Left lung (tissue), 10 donors: ENCODE results near the gene ASB13. TPM values are rescaled to one million over a fixed set of nuclear protein-coding genes. Genes with fewer than 3 reads are reported as not detected.

Experiments
- ATAC-seq: fragments of 200-7000 bp; cut with Tn5 transposase; one replicate; pipeline ENCODE4 v1.9.1; 2020; ENCODE audit warnings: moderate library complexity
- DNase-seq, 4 donors: peaks; one replicate each; pipeline ENCODE4 v3.0.0-alpha.2; 2013 to 2020
- H3K27ac ChIP-seq, 2 donors: fragments of 200-600 bp; sonication (generic) in 1 of 2; one replicate each; pipeline versions ENCODE4 v1.5.0 to v1.8.0; 2020 to 2021
- H3K27me3 ChIP-seq, 2 donors: fragments of 200-600 bp; sonication (generic) in 1 of 2; one replicate each; pipeline versions ENCODE4 v1.5.0 to v1.8.0; 2020 to 2021
- H3K36me3 ChIP-seq, 2 donors: fragments of 200-600 bp; sonication (generic) in 1 of 2; one replicate each; pipeline versions ENCODE4 v1.5.0 to v1.8.0; 2020 to 2021
- H3K4me1 ChIP-seq, 2 donors: fragments of 200-600 bp; one replicate each; pipeline ENCODE4 v1.8.0; 2021
- H3K4me3 ChIP-seq, 2 donors: fragments of 200-600 bp; sonication (generic) in 1 of 2; one replicate each; pipeline versions ENCODE4 v1.5.0 to v1.8.0; 2020 to 2021; ENCODE audit warnings: mild to moderate bottlenecking in 1 of 2
- H3K9me3 ChIP-seq, 2 donors: fragments of 200-600 bp; sonication (generic) in 1 of 2; one replicate each; pipeline versions ENCODE4 v1.5.0 to v1.8.0; 2020 to 2021
- CTCF ChIP-seq, 2 donors: fragments of 200-600 bp; sonication (generic) in 1 of 2; IDR thresholded peaks; one replicate each; pipeline versions ENCODE4 v1.5.0 to v1.8.0; 2021; ENCODE audit warnings: antibody characterized with exemption in 2 of 2
- intact Hi-C, 2 donors: fragments of 100-400 bp; cut with DNase I; formaldehyde crosslinking; loops; one replicate each; pipeline versions ENCODE4 v1.11.2 to v1.14.2; 2022
- polyA plus RNA-seq, 6 donors: library from polyadenylated mRNA; unstranded; fragments of 120-200 nt; gene quantifications; one replicate each; pipeline ENCODE4 v1.2.1, GENCODE V29; 2013; ENCODE audit not compliant: insufficient read length in 6 of 6
- total RNA-seq, 2 donors: library from RNA; stranded (reverse); fragmentation: NEBNext Ultra II Directional; extraction: Animal tissue kit (Norgen Biotek cat#: 25700); gene quantifications; one replicate each; pipeline ENCODE4 v1.2.1, GENCODE V29; 2021
- donor health status: DM: no; HTN: yes; CAD: no.
- donor health status: DM: no; HTN: no; CAD: no.

Gene ASB13
- total and polyA plus RNA-seq, 8 donors = 9.0 to 19.6 (median 11.6) TPM

- ATAC-seq (no peak), DNase-seq (no peak)
- H3K36me3 ChIP-seq = peaks cover 0 to 14% of the 10 kb centered on the region in 2 donors
- H3K4me1 ChIP-seq = peaks cover 0 to 8% of the 10 kb centered on the region in 2 donors
- no peak overlapping the region for H3K27ac ChIP-seq
- H3K27me3 ChIP-seq = no peaks in the 10 kb centered on the region
- intact Hi-C loops = no loop called here
- TF ChIP-seq CTCF (IDR thresholded peaks at IDR 0.05) = no peak
- H3K4me3 ChIP-seq = no peak overlapping the region
- H3K9me3 ChIP-seq = no peaks in the 10 kb centered on the region
Measured at GRCh38 chr10:5654218-5654755, 12.1 kb downstream of the ASB13 start.

- no peaks in the 10 kb centered on the region for H3K27me3 ChIP-seq
- TF ChIP-seq CTCF (IDR thresholded peaks at IDR 0.05) = no peak
- DNase-seq (no peak), ATAC-seq (no peak)
- H3K36me3 ChIP-seq = peaks cover 0 to 21% of the 10 kb centered on the region in 2 donors
- intact Hi-C loops = no loop called here
- H3K9me3 ChIP-seq = no peaks in the 10 kb centered on the region
- no peak overlapping the region for H3K27ac ChIP-seq
- no peak overlapping the region for H3K4me3 ChIP-seq
- no peaks in the 10 kb centered on the region for H3K4me1 ChIP-seq
Measured at GRCh38 chr10:5652746-5653145, 13.6 kb downstream of the ASB13 start.

GRCh38 chr10:5651388-5651764, 15.0 kb downstream of the ASB13 start:
- Histone ChIP-seq H3K4me1 (no peaks in the 10 kb centered on the region), H3K27me3 (no peaks in the 10 kb centered on the region), H3K4me3 (no peak overlapping the region), H3K27ac (no peak overlapping the region), H3K36me3 (peaks cover 0 to 28% of the 10 kb centered on the region in 2 donors), H3K9me3 (no peaks in the 10 kb centered on the region)
- ATAC-seq = no peak
- TF ChIP-seq CTCF (IDR thresholded peaks at IDR 0.05) = no peak
- no peak for DNase-seq
- intact Hi-C loops = no loop called here

GRCh38 chr10:5650664-5651387, 15.6 kb downstream of the ASB13 start:
- Histone ChIP-seq H3K9me3 (no peaks in the 10 kb centered on the region), H3K27ac (no peak overlapping the region), H3K4me3 (no peak overlapping the region), H3K27me3 (no peaks in the 10 kb centered on the region), H3K4me1 (no peaks in the 10 kb centered on the region), H3K36me3 (peaks cover 0 to 34% of the 10 kb centered on the region in 2 donors)
- ATAC-seq (no peak), DNase-seq (no peak)
- intact Hi-C loops = no loop called here
- no peak for TF ChIP-seq CTCF (IDR thresholded peaks at IDR 0.05)

- no peak for DNase-seq
- Histone ChIP-seq H3K27me3 (no peaks in the 10 kb centered on the region), H3K27ac (no peak overlapping the region), H3K4me1 (no peaks in the 10 kb centered on the region), H3K9me3 (no peaks in the 10 kb centered on the region), H3K4me3 (no peak overlapping the region), H3K36me3 (peaks cover 0 to 35% of the 10 kb centered on the region in 2 donors)
- TF ChIP-seq CTCF (IDR thresholded peaks at IDR 0.05) = no peak
- intact Hi-C loops = no loop called here
- no peak for ATAC-seq
Measured at GRCh38 chr10:5649746-5650145, 16.6 kb downstream of the ASB13 start.
